Measurements from ENCODE around the gene ZNF22. TPM values are rescaled to one million over a fixed set of nuclear protein-coding genes. Genes with fewer than 3 reads are reported as not detected.

The ZNF22 gene
- total RNA-seq, 4 donors from 2014 or later: 3.6 to 12.3 (median 8.1) TPM

DNA sequence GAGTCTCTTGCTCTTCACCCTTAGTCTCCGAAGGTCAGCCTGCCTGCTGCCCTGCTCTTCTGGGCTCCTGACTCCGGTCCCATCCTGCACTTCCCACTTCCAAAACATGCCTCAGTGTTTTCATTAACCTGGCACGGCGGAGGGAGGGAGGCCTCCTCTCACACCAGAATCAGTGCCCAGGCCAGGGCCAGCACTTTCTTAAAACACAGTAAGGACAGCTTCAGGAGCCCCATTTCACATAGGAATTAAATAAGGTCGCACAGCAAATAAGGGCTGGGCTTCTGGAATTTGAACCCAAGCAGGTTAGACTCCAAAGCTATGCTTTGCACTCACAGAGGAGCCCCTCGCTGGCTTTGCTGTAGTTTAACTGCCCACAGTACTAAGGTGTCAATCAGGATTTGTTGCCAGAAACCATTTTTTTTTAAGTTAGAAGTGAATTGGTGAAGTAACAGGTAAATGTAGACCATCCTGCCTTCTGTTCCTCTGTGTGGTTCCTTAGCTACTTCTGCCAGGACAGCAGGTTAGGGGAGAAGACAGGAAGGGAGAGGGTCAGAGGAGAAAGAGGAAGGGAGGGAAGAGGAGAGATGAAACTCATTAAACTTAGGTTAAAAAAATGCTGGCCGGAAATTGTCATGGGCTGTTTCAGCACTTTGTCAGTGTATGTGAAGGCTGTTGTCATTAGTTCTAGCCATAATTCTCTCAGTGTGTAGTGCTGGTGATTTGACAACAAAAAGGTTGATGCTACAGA lies 40.1 kb upstream of the ZNF22 start:
- Histone ChIP-seq H3K27ac (peak overlapping the region; percentile 92 to 97 (median 95)), H3K27me3 (no peaks in the 10 kb centered on the region), H3K4me1 (peaks cover 67 to 73% of the 10 kb centered on the region in 2 donors), H3K36me3 (peaks cover 0 to 5% of the 10 kb centered on the region in 2 donors), H3K9me3 (no peaks in the 10 kb centered on the region), H3K4me3 (peak overlapping the region; percentile 72 to 89 (median 86))
- TF ChIP-seq, protein P1, sequence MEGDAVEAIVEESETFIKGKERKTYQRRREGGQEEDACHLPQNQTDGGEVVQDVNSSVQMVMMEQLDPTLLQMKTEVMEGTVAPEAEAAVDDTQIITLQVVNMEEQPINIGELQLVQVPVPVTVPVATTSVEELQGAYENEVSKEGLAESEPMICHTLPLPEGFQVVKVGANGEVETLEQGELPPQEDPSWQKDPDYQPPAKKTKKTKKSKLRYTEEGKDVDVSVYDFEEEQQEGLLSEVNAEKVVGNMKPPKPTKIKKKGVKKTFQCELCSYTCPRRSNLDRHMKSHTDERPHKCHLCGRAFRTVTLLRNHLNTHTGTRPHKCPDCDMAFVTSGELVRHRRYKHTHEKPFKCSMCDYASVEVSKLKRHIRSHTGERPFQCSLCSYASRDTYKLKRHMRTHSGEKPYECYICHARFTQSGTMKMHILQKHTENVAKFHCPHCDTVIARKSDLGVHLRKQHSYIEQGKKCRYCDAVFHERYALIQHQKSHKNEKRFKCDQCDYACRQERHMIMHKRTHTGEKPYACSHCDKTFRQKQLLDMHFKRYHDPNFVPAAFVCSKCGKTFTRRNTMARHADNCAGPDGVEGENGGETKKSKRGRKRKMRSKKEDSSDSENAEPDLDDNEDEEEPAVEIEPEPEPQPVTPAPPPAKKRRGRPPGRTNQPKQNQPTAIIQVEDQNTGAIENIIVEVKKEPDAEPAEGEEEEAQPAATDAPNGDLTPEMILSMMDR (IDR thresholded peaks at IDR 0.05 in 4 of 5, conservative IDR thresholded peaks at IDR 0.05 in 1 of 5): no peak
- TF ChIP-seq POLR2A (IDR thresholded peaks at IDR 0.05): no peak
- no peak for ATAC-seq
- intact Hi-C loops (cut with DNase I; ENCODE audit: low total_unique reads) (no loop called here), in situ Hi-C loops (cut with MboI; ENCODE audit: low sequenced_read_pairs in 4 of 4) (no loop called here)
- no peak for DNase-seq

DNA sequence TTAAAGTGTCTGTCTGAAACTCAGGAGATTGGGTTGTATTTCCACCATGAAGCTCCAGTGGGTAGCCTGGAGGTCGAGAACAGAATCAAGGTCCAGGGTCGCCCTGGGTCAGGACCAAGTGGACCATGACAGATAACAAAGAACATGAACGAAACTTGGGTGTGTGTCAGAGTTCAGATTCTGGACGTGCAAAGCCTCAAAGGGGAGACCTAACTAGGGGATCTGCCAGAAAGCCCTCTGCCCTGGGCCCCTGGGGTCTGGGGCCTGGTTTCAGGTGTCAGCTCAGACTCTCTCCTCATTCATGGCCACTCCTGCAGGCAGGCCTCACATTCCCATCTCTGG lies 39.5 kb upstream of the ZNF22 start:
- TF ChIP-seq POLR2A (IDR thresholded peaks at IDR 0.05): no peak
- TF ChIP-seq, protein P1 (IDR thresholded peaks at IDR 0.05 in 4 of 5, conservative IDR thresholded peaks at IDR 0.05 in 1 of 5): no peak
- Histone ChIP-seq H3K27me3 (no peaks in the 10 kb centered on the region), H3K4me1 (peaks cover 72 to 79% of the 10 kb centered on the region in 2 donors), H3K27ac (peak overlapping the region; percentile 39 to 97 (median 95)), H3K4me3 (peak overlapping the region; percentile 72 to 89 (median 86)), H3K9me3 (no peaks in the 10 kb centered on the region), H3K36me3 (peaks cover 0 to 5% of the 10 kb centered on the region in 2 donors)
- no peak for ATAC-seq
- no peak for DNase-seq
- intact Hi-C loops (cut with DNase I; ENCODE audit: low total_unique reads) (no loop called here), in situ Hi-C loops (cut with MboI; ENCODE audit: low sequenced_read_pairs in 4 of 4) (no loop called here)

DNA sequence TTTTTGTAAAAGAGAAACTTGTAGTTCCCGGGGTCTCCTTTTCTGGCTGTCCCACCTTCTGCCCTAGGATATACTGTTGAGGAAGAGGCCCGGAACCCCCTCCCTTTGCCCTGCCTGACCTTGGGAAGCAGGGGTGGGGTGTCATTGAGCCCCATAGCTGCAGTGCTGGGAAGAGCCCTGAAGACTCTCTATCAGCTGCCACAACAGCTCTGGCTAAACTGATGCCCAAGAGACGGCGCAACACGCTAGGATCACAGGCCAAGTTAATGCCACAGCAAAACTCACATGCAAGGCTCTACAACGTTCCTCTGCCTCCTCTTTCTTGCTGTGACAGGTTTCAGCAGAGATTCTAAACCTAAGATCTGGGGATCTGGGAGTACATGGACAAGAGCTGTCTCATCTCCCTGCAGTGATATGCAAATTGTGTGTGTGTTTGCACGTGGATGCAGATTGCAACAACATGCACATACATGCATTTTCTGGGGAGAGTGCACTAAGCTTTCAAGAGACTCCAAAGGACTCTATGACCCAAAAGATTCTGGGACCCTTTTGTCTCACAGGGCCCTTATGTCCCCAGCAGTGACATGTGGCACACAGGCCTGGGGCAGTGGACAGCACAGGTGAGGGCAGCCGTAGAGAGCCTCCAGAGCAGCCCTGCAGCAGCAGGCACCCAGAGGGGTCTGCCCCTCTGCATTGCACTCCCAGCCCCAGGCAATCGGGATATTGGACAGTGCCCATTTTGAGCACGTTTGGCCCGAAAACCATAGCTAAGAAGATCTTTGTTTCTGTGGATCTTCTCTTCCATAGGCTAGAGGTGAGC lies 38.6 kb upstream of the ZNF22 start:
- Histone ChIP-seq H3K4me1 (peaks cover 81 to 87% of the 10 kb centered on the region in 2 donors), H3K4me3 (peak overlapping the region in 3 of 4 donors; percentile 72 to 89 (median 89)), H3K9me3 (no peaks in the 10 kb centered on the region), H3K27ac (peak overlapping the region; percentile 89 to 97 (median 95)), H3K36me3 (no peaks in the 10 kb centered on the region), H3K27me3 (no peaks in the 10 kb centered on the region)
- in situ Hi-C loops (cut with MboI; ENCODE audit: low sequenced_read_pairs in 4 of 4) (no loop called here), intact Hi-C loops (cut with DNase I; ENCODE audit: low total_unique reads) (no loop called here)
- TF ChIP-seq POLR2A (IDR thresholded peaks at IDR 0.05): no peak
- TF ChIP-seq, protein P1 (IDR thresholded peaks at IDR 0.05 in 4 of 5, conservative IDR thresholded peaks at IDR 0.05 in 1 of 5): no peak
- DNase-seq: no peak
- no peak for ATAC-seq

DNA sequence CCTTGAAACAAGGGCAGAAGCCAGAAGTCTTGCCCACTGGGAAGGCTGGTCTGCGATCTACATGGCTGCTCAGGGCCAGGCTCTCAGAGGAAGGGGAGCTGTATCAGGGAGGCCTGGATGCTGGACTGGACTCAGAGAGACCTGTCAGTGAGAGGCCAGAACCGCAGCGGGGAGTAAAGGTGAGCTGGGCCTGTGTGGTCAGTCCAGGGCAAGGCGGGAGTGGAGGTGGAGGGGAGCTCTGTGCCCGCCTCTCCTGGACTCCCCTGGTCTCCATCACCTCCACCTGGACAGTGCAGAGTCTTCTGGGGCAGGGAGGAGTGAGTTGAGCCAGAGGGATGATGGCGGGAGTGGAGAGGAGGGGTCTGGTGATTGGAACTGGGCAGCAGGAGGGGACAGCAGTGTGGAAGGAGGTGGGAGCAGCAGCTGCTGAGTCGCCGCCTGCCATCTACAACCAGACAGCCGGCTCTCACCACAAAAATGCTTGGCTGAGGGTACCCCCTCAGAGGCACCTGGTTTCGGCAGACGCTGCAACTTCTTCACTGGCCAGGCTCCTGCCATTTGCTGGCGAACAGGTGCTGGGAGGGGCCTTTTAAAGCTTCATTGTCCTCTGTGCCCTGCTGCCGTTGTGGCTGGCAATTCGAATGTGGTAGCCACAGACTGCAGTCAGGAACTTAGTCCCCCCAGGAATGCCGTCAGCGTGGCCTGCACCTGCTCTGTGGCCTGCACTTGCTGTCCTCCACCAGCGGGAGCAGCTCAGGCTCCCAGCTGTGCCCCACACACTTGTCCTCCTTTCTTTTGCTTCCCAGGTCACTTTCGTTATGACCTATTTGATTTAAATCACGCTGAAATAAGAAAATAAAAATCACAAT lies 37.6 kb upstream of the ZNF22 start:
- H3K36me3 ChIP-seq: no peaks in the 10 kb centered on the region
- intact Hi-C loops (cut with DNase I; ENCODE audit: low total_unique reads): no loop called here
- H3K4me3 ChIP-seq: peak overlapping the region; percentile 21 to 43 (median 38)
- ATAC-seq (peak; percentile 21 to 49), DNase-seq (peak; percentile 71 to 88)
- peak overlapping the region; percentile 89 to 97 (median 95) for H3K27ac ChIP-seq
- no peaks in the 10 kb centered on the region for H3K9me3 ChIP-seq
- peaks cover 87% of the 10 kb centered on the region in 2 donors for H3K4me1 ChIP-seq
- TF ChIP-seq POLR2A (IDR thresholded peaks at IDR 0.05): peak; percentile 24 to 46
- TF ChIP-seq, protein P1 (IDR thresholded peaks at IDR 0.05 in 4 of 5, conservative IDR thresholded peaks at IDR 0.05 in 1 of 5): peak; percentile 44 to 68 (median 54)
- in situ Hi-C loops (cut with MboI; ENCODE audit: low sequenced_read_pairs in 4 of 4): no loop called here
- H3K27me3 ChIP-seq: no peaks in the 10 kb centered on the region
